ENCODE data around the gene GPSM3.
A peak's percentile ranks its signal among the peaks of the same experiment; 100 is the strongest.

GPSM3 gene

DNA sequence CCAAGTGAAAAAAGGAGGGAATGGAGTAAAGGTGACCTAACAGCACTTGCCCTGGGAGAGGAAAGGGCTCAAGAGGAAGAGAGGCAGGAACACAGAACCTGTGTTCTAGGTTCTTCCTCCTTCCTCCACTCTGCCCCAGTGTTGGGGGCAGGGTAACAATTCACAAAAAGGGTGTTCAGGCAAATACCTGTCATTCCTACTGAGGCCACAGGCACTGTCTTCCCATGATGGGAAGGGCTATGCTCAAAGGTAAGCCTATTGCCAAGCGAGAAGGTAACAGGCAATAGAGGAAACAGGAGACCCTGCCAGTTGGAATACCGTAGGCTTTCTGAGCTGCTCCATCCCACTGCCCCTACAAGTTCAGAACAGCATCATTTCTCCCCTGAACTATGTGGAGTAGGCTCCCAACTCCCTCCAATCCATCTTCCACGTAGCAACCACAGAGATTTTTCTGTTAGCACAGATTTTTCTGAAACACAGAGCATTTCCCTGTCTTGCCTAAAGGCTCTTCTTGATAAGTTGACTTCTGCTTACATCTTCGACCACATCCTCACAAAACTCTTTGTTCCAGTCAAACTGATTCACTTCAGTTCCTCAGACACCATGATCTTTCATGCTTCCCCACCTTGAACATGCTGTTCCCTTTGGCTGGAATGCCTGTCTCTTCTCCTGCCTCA lies 19.3 kb downstream of the GPSM3 start:
- DNase-seq (ENCODE audit: low read depth), result no peak

DNA sequence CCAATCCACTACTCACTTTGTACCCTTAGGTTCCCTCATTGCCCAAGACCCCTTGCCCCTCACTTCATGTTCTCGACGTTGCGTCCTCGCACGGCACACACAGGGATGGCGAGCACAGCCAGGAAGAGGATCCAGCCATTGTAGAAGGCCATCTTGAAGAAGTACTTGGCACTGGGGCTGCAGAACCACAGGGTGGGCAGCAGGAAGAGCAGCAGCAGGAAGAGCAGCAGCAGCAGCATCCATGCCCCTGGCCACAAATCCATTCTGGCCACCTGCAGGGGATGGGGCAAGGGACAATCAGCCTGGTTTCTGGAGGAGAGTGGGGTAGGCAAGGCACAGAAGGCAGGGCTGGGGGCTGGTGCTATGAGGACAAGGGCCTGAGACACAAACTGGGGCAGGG lies 21.2 kb downstream of the GPSM3 start:
- no peak for DNase-seq (ENCODE audit: low read depth)

DNA sequence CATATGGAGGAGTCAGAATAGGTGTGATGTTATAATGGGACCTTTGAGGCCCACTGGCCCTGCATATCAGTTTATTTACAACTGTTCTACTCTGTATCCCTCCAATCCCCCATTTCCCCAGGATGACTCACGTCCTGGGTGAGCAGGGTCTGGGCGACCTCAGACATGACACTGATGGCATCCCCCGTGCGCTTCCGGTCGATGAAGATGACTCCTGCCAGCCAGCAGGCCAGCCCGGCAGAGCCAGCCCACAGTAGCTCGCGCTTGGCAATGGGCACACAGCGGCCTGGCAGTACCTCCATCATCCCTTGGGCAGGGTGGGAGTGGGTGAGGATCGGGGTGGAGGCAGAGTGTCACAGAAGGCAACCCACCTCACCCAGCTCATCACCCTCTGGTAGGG lies 22.1 kb downstream of the GPSM3 start:
- DNase-seq (ENCODE audit: low read depth), result no peak

DNA sequence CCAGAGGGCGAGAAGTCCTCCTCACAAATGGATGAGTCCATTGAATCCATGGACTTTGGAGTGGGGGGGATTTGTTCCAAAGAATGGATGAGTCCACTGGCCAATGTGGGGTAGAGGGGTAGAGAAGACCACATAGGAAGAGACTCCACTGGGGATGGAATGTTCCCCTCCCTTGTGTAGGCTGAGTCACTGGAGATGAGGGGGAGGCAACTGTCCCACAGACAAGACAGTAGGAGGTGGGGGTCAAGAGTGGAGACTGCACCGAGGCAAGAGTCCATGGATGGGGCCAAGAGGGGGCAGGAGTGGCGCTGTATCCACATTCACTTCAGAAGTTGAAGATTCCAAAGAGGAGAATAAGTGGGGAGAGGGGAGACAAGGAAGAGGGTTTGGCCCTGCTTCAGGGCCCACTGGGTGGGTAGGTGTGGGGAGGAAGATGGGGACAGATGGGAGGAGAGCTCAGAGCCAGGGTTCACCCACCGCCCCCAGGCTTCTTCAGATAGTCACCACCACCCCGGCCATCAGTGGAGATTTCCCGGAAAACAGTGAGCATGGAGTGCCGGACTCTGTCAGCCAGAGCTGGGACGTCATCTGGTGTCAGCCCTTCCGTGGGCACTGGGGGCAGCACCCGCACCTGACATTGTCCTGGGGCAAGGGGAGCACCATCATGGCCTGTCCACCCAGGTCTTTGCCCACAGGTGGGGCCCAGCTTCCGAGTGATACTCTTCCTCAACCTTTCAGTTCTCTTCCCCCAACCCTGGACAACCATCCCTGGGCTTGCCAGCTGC lies 23.4 kb downstream of the GPSM3 start:
- DNase-seq (ENCODE audit: low read depth), result no peak

DNA sequence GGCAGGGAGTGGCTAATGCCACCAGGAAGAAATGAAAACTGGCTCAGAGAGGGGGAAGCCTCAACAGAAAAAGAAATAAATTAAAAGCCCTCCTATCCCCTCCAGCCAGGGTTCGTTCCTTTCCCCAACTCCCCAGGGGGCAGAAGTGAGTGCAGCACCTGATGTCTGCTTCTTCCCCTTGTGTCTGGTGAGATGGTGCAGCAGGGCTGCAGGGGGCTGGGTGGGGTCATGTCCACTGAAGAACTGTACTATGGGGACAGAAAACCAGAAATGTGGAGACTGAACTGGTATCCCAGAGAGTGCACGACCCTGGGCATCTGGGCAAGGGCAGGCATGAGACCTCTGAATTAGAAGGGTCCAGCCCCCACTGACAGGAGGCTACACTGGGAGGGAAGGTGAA lies 24.1 kb downstream of the GPSM3 start:
- no peak for DNase-seq (ENCODE audit: low read depth)

DNA sequence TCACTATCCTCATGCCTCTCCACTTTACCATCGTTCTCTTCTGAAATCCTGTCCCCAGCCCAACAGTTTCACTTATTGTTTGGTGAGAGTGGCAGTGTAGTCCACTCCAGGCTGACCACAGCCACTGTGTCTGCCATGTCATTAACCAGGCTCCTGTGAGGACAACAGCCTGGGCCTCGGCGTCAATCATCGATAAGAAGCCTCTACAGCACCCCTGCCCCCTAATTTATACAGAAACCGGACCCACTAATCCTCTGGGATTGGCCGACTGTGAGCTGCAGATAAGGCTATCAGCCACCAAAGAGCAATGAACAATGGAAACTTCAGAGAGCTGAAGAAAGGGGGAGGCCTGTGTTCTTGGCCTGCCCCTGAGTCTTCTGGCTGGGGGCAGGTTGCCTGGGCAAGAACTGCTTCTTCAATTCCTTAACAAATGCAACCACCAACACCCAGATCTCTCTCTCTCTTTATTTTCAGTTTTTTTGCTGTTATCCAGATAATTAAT lies 24.6 kb downstream of the GPSM3 start:
- no peak for DNase-seq (ENCODE audit: low read depth)

DNA sequence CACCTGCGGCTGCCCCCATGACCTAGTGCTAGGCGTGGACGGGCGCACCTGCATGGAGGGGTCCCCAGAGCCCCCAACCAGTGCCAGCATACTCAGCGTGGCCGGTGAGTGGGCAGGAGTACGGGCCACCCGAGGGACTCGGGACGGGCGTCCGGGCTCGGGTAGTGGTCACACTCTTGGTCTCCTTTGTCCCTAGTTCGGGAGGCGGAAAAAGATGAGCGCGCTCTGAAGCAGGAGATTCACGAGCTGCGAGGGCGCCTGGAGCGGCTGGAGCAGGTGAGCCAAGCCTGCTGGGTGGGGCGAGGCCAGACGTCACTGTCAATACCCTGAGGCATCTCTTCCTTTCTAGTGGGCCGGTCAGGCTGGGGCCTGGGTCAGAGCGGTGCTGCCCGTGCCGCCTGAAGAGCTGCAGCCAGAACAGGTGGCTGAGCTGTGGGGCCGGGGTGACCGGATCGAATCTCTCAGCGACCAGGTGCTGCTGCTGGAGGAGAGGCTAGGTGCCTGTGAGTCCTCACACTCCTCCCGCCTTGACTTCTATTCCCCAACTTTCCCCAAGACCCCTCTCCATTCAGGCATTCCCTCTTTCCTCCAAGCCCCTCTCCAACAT lies 25.2 kb downstream of the GPSM3 start:
- DNase-seq (ENCODE audit: low read depth), result no peak

DNA sequence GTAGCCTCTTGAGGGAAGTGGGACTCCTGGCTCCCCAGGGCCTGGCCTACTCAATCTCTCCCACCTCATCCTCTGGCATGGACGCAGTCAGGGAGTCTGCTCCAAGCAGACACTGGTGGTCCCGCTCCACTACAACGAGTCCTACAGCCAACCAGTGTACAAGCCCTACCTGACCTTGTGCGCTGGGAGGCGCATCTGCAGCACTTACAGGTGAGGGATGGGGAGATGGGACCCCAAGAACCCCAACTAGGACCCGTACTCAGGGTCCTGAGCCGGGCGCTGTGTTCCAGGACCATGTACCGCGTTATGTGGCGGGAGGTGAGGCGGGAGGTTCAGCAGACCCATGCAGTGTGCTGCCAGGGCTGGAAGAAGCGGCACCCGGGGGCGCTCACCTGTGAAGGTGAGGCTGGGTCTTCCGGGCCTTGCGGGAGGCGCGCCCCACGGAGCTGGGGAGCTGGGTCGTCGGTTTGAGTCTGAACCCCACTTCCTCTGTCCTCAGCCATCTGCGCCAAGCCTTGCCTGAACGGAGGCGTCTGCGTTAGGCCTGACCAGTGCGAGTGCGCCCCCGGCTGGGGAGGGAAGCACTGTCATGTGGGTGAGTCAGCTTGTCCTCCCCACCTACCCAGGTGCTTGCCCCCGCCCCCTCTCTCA lies 25.9 kb downstream of the GPSM3 start:
- DNase-seq (ENCODE audit: low read depth), result no peak

DNA sequence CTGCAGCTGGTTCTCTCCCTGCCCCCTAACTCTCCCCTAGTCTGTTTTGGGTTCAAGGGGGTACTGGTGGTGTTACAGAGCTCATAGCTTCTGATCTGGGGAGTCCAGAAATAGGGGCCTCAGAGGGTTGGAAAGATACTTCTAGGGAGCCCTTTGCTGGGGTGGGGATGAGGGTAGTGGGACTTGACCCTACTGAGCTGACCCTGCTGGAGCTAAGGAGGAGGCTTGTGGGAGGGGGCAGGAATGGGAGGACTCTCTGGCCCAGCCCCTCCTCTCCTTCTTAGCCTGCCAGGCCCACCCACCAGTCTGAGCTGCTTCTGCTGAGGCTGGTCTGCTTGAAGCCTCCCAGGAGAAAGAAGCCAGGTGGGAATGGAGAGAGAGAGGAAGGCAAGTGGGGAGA lies 28.1 kb downstream of the GPSM3 start, which contains the start of gene EGFL8:
Gene EGFL8 (plus strand): TSS at position 301 of the 400 bp plus-strand sequence. CDS start 1,571 bp downstream, outside the sequence.
- DNase-seq (ENCODE audit: low read depth), result no peak

DNA sequence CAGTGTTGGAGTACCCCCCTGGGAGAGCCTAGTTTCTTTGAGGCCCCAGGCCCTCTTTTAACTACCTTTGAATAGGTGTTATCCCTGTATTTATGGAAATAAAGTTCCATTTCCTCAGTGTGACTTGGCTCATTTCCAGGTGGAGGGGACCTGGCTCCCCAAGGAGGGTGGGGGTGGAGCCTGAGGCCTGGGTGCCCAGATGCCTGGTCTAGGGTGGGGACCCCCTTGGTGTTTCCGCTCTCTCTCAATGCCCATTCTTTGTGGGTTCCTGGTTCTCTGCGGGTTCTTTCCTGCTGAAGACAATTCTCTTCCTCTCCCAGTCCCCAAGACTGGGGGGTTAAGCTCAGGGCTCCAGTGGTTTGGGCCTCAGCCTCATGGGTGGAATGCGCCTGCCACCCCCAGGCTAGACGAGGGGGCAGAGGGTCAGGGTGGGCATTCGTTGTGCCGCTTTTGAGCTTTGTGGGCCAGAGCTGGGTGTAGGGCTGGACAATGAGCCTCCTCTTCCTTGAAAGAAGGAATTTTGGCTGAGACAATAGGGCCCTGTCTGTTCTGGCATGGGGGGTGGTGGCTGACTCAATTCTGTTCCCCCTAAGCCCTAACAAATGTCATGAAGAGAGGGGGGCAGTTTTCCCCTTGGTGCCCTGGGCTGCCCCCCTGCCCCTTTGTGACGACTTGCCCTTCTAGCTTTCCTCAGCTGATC lies 28.7 kb downstream of the GPSM3 start:
- no peak for DNase-seq (ENCODE audit: low read depth)

DNA sequence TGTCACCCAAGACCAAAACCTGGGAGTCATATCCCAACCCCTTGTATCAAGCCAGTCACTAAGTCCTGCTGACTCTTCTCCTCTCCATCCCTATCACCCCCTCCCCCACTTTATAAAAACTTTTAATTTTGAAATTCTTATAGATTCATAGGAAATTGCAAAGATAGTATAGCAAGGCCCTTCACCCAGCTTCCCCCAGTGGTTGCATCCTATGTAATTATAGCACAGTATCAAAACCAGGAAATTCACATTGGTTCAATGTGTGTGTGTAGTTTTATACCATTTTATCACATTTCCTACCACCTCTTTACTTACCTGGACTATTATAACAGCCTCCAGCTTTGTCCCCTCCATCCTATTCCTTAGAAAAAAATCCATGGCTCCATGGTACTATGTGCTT lies 34.4 kb downstream of the GPSM3 start:
- no peak for DNase-seq (ENCODE audit: low read depth)

DNA sequence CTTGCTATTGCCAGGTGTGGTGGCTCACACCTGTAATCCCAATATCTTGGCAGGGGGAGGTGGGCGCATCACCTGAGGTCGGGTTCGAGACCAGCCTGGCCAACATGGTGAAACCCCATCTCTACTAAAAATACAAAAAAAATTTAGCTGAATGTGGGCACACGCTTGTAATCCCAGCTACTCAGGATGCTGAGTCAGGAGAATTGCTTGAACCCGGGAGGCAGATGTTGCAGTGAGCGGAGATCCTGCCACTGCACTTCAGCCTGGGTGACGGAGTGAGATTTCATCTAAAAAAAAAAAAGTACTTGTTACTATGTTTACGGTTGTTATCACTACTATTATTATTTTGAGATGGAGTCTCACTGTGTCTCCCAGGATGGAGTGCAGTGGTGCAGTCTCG lies 35.6 kb downstream of the GPSM3 start:
- no peak for DNase-seq (ENCODE audit: low read depth)

DNA sequence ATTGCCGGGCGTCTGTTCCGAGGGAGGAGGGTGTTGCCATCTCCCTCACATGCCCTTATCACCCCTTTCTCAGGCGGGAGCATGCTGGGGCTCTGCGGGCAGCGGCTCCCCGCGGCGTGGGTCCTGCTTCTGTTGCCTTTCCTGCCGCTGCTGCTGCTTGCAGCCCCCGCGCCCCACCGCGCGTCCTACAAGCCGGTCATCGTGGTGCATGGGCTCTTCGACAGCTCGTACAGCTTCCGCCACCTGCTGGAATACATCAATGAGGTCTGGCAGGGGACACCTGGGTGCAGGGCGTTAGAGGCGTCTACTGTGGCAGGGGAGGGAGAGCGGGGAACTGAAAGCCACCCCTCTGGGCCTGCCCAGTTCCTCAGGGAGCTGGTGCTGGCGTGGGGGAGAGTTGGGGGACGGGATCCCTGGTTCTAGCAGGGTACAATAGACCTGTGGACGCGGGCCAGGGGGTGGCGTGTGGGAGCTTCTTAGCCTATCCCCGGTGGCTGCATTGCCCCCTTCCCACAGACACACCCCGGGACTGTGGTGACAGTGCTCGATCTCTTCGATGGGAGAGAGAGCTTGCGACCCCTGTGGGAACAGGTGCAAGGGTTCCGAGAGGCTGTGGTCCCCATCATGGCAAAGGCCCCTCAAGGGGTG lies 37.8 kb downstream of the GPSM3 start:
- peak; percentile 37 for DNase-seq (ENCODE audit: low read depth)

DNA sequence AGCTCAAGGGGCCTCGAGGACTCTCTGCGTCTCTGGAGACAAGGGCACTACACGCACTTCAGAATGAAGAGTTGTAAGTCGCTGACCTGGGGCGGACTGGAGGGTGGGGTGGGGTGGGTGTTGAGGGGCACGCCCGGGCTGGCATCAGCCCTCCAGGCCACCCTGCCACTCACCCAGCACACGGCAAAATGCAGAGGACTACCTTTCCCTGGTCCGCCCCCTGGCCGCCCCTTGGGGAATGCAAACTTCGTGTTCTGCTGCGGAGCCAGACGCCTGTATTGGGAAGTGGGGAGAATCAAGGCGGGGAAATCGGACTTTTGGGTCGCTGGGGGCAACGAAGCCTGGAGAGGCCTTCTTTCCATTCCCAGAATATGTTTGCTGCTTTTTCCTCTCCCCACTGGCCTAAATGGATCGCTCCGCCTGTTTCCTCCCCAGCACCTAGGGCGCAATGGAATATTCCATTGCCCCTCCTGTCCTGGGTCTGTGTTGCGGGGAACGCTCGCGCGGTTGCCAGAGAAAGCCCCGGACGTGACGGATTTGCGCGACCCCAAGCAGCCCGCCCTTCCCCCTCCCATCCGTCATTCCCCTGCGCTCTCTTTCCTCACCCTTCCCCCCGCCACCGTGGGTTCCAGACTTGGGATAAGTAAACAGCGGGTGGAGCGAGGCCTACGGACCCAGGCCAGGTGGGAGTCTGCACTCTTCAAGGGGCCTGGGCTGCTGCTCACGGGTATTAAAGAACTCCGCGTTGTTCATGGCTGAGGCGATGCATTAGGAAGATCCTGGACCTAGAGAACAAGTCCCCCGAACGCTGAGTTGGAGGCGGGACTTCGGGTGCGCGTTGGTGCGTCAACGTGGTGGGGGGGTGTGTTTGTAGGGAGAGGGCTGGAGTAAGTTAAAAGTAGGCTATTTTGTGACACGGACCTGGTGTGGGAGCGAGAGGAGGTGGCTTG lies 38.6 kb downstream of the GPSM3 start, which contains the start of gene PPT2:
Gene PPT2 (plus strand): TSS at position 578 of the 950 bp plus-strand sequence. CDS start 454 bp downstream, outside the sequence.
- DNase-seq (ENCODE audit: low read depth), result peak; percentile 58

DNA sequence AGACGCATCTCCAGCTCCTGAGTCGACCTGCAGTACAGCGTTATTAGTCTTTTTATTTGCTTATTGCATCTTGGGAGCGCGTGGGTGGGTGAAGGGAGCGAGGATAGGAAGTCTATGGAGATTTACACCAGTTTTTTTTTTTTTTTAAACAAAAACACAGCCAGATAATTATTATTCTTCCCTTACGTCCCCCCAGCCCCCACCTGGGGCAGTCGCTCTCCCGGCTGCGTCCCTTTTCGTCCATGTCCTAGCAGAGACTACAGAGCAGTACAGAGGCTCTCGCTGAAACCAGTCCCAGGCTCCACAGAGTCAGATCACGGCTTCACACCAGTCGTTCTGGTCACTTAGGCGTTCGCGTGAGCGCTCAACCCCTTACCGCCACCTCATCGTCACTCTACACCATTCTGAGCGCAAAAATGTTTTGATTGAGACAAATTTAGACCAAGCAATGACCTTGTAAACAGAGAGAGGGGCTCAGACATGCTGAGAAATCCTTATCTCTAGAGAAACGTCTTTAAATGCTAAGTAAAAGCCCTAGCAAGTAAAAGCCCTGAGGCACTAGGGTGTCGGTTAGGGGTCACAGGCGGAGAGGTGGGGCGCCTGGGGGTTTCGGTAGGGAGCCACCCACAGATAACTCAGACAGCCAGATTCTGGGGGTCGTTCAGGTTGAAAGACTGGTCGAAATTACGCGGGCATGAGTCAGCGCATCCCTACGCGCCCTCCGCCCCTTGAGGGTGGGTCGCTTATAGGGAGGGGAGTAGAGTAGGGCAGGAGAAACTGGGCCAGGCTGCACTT lies 39.5 kb downstream of the GPSM3 start:
- no peak for DNase-seq (ENCODE audit: low read depth)

DNA sequence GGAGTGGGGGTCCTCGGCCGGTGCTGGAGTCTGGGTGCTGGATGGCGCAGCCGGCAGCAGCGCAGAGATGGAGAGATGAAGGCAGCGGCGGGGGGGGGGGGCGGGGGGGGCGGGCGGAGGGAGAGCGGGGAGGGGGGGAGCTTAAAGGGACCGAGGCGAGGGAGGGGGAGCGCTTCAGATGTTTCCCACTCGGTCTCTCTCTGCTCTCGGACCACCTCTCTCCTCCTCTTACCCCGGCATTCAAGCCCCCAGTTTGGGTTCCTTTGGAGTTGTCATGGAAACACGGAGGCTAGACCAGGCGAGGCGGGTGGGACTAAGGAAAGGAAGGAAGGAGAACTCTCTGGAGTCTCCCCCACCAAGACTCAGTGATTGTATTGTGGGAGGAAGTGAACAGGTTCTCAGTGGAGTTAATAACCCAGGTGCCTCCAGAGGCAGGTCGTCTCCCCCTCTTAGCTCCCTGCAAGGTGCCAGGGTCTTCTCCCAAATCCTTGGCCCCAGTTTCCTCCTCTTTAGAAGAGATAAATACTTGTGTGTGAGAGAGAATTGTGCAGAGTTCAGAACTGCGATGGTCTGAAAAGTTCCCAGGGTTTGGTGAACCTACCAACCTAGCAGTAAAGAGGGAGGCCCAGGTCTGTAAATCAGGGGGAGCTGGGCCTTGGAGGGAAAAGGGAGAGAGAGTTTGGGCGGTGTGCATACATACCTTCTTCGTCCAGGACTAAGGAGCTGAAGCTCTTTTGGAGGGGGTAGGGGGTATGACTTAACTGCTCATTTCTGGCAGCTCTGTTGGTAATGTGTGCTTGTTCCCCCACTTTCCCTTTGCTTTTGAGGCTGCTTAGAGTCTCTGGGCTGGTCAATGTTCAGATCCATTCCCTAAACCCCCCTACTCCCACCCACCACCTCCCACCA lies 40.3 kb downstream of the GPSM3 start, which contains the start of gene PRRT1:
Gene PRRT1 (minus strand): TSS at position 77 of the 906 bp plus-strand sequence. CDS start 112 bp downstream, outside the sequence.
- DNase-seq (ENCODE audit: low read depth), result no peak

DNA sequence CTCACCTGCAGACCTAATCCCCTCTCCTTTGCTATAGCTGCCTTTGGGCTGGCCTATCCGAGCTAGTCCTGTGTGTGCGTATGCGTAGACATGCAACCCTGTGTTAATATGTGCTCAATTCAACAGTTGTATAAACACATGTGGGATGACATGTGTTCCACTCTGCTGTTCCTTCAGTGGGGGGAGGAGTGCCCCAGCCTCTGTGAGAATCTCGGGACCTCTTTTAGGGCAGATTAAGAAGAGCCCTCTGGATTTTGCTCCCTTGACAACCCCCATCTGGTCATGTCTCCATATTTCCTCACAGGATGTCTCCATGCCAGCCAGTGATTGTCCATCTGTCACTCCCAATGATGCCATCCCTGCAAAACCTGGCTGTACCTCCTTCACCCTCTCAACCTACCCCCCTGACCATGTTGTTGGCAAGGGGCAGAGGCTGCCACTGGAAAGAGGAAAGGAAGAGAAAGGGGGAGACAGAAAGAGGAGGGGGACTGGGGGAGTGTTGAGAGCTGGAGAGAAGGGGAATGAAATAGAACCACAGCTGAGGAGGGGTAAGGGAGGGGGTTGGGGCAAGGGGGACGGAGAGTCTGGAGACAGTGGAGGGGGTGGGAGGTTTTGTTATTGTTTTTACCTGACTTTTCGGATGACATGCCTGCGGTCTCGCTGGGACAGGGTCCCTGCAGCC lies 41.1 kb downstream of the GPSM3 start:
- no peak for DNase-seq (ENCODE audit: low read depth)
